HepG2 (cell line): Measurements from ENCODE around the gene TTC38. TPM values are rescaled to one million over a fixed set of nuclear protein-coding genes. Genes with fewer than 3 reads are reported as not detected.

ENCODE experiments used
- CTCF ChIP-seq: sonication (generic); formaldehyde crosslinking; IDR thresholded peaks from 2 replicates; pipeline ENCODE4 v1.5.0; 2020; ENCODE audit warnings: mild to moderate bottlenecking, missing genetic modification reagents, moderate library complexity
- FOXA3 ChIP-seq: IDR thresholded peaks from 2 replicates; pipeline ENCODE4 v1.6.1; 2016; ENCODE audit warnings: missing genetic modification reagents, missing compliant biosample characterization
- GPN1 ChIP-seq: sonication (generic); formaldehyde crosslinking; IDR thresholded peaks from 2 replicates; pipeline ENCODE4 v1.5.1; 2020; ENCODE audit warnings: missing genetic modification reagents, borderline replicate concordance
- HNRNPK ChIP-seq: fragments of 200-400 bp; formaldehyde crosslinking; IDR thresholded peaks from 2 replicates; pipeline ENCODE4 v1.6.1; 2018; ENCODE audit warnings: low read length, low read depth, moderate library complexity, mild to moderate bottlenecking; ENCODE audit not compliant: poor library complexity, severe bottlenecking
- ISX ChIP-seq: sonication (generic); formaldehyde crosslinking; conservative IDR thresholded peaks from 2 replicates; pipeline ENCODE4 v1.5.0; 2020; ENCODE audit warnings: missing genetic modification reagents
- MEF2D ChIP-seq: sonication (generic); formaldehyde crosslinking; IDR thresholded peaks from 2 replicates; pipeline ENCODE4 v1.5.1; 2020; ENCODE audit warnings: mild to moderate bottlenecking, missing genetic modification reagents
- MLXIP ChIP-seq: sonication (generic); formaldehyde crosslinking; IDR thresholded peaks from 2 replicates; pipeline ENCODE4 v1.9.0; 2021; ENCODE audit warnings: missing genetic modification reagents, borderline replicate concordance
- PPARG ChIP-seq: conservative IDR thresholded peaks from 2 replicates; pipeline ENCODE4 v1.6.1; 2016; ENCODE audit warnings: missing biosample characterization, missing genetic modification reagents
- RERE ChIP-seq: IDR thresholded peaks from 2 replicates; pipeline ENCODE4 v1.6.1; 2016; ENCODE audit warnings: low read depth, missing genetic modification reagents, missing compliant biosample characterization
- ZFP90 ChIP-seq: sonication (generic); formaldehyde crosslinking; IDR thresholded peaks from 2 replicates; pipeline ENCODE4 v1.8.0; 2022; ENCODE audit warnings: missing genetic modification reagents, mild to moderate bottlenecking, inconsistent platforms, borderline replicate concordance
- ZFX ChIP-seq: sonication (generic); formaldehyde crosslinking; IDR thresholded peaks from 2 replicates; pipeline ENCODE4 v1.4.0; 2020; ENCODE audit warnings: mild to moderate bottlenecking, low read depth, missing genetic modification reagents, moderate library complexity
- ZNF296 ChIP-seq: sonication (generic); formaldehyde crosslinking; conservative IDR thresholded peaks from 2 replicates; pipeline ENCODE4 v1.5.0; 2020; ENCODE audit warnings: mild to moderate bottlenecking, missing genetic modification reagents
- ZNF354B ChIP-seq: sonication (generic); formaldehyde crosslinking; IDR thresholded peaks from 2 replicates; pipeline ENCODE4 v1.8.0; 2022; ENCODE audit warnings: mild to moderate bottlenecking, missing genetic modification reagents
- ZNF460 ChIP-seq: sonication (generic); formaldehyde crosslinking; IDR thresholded peaks from 2 replicates; pipeline ENCODE4 v1.5.1; 2020; ENCODE audit warnings: missing genetic modification reagents, mild to moderate bottlenecking, borderline replicate concordance
- ZNF775 ChIP-seq: sonication (generic); formaldehyde crosslinking; IDR thresholded peaks from 2 replicates; pipeline ENCODE4 v1.4.0; 2020; ENCODE audit warnings: missing genetic modification reagents, mild to moderate bottlenecking, moderate library complexity, borderline replicate concordance
- ZSCAN22 ChIP-seq: sonication (generic); formaldehyde crosslinking; IDR thresholded peaks from 2 replicates; pipeline ENCODE4 v1.4.0; 2020; ENCODE audit warnings: mild to moderate bottlenecking, missing genetic modification reagents
- polyA plus RNA-seq, 8 experiments: library from polyadenylated mRNA; depleted of rRNA in 3 of 8; stranded (reverse) in 7 of 8; unstranded in 1 of 8; fragments of >200 nt; fragmentation: Illumina TruSeq in 4 of 8; extraction: Trizol in 4 of 8; gene quantifications; 2 replicates each; pipeline versions ENCODE4 v1.2.1 to v1.2.3, GENCODE V29; 2011 to 2016; ENCODE audit warnings: low read depth in 4 of 8, missing spikeins in 1 of 8, mixed read lengths in 1 of 8; ENCODE audit not compliant: insufficient read depth in 1 of 8
- total RNA-seq, 5 experiments: library from RNA; depleted of rRNA; stranded (reverse); fragments of >200 nt; fragmentation: Illumina TruSeq; extraction: Trizol; gene quantifications; 2 replicates each; pipeline ENCODE4 v1.2.3, GENCODE V29; 2016; ENCODE audit warnings: low read depth in 1 of 5
- TF ChIP-seq, protein P1 (sequence below): sonication (generic); formaldehyde crosslinking; conservative IDR thresholded peaks from 2 replicates; pipeline ENCODE4 v1.4.0; 2020; ENCODE audit warnings: missing genetic modification reagents

Gene TTC38
- total and polyA plus RNA-seq, 2 of the 13 experiments (the other 11 are each of a cell fraction or from before 2014, with no cell fraction given): 101 to 105 TPM

- TF ChIP-seq CTCF (peak; percentile 84), FOXA3 (CRISPR knock-in tag) (0 out of 2 replicates have a peak, but pooled peaks have one; percentile 18), ZNF354B (CRISPR knock-in tag) (peak; percentile 98), PPARG (CRISPR knock-in tag) (peak; percentile 15; the same call in 1 of the 2 replicates), ZNF775 (CRISPR knock-in tag) (no peak), RERE (CRISPR knock-in tag) (no peak), HNRNPK (no peak), ISX (no peak), ZNF460 (CRISPR knock-in tag) (no peak), MEF2D (CRISPR knock-in tag) (peak; percentile 64; the same call in 1 of the 2 replicates), ZFX (CRISPR knock-in tag) (peak; percentile 69), GPN1 (CRISPR knock-in tag) (no peak), ZFP90 (CRISPR knock-in tag) (no peak), ZSCAN22 (CRISPR knock-in tag) (no peak), MLXIP (CRISPR knock-in tag) (no peak), ZNF296 (CRISPR knock-in tag) (no peak)
- TF ChIP-seq, protein P1, sequence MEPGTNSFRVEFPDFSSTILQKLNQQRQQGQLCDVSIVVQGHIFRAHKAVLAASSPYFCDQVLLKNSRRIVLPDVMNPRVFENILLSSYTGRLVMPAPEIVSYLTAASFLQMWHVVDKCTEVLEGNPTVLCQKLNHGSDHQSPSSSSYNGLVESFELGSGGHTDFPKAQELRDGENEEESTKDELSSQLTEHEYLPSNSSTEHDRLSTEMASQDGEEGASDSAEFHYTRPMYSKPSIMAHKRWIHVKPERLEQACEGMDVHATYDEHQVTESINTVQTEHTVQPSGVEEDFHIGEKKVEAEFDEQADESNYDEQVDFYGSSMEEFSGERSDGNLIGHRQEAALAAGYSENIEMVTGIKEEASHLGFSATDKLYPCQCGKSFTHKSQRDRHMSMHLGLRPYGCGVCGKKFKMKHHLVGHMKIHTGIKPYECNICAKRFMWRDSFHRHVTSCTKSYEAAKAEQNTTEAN (CRISPR knock-in tag): no peak
These were observed 28.7 kb downstream of the TTC38 start, which contains the start of gene GTSE1 (continued) for GRCh38 chr22:46296257-46297150.
